Activated effector memory CD4-positive, alpha-beta T cell treated with Interleukin-2 at 50 U/mL for 16 hours (primary cell): ENCODE measurements around the gene AEBP1.

Experiments used
- DNase-seq: peaks from one replicate; pipeline ENCODE4 v3.0.0-alpha.2; 2020

The AEBP1 gene

DNA sequence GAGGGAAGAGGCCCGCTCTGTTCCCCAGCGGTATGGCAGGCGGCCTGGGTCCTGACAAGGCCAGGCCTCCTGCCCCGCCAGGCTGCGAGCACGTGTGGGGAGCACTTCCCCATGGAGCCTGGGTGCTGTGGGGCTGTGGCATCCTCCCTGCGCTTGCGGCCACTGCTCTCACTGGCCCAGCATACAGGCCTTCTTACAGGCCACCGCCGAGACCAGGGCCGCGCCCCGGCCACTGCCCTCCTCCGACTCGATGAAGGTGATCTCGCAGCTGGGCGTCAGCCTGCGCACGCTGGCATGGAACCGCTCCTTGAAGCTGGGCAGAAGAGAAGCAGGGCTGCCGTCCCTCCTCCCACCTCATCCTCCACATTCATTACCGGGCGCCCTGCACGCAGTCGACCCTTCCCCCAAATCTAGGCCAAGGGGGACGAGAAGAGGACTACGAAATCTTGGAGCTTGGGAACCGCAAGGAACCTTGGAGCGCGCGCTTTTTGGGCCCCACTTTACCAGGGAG, 40.9 kb downstream of the AEBP1 start:
- no peak for DNase-seq

DNA sequence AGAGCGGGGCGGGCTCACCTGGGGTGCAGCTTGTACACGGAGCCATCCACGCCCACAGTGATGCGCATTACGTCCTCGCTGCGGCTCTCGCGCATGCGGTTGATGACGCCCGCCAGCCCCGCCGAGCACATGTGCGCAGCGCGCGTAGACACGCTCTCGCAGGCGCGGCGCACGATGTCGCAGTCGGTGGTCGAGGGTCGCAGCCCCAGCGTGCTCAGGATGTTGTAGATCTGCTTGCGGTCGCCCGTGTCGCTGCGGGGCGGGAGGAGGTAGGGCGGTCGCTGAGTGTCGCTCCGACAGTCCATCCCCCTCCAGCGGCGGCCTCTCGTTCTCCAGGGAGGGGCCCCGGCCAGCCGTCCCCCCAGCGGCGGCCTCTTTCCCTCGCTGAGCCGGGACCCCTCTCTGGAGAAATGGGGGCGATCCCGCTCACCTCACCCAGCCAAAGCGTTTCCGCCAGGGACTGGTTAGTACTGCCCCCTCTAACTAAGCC, 41.4 kb downstream of the AEBP1 start:
- peak; percentile 17 for DNase-seq

DNA sequence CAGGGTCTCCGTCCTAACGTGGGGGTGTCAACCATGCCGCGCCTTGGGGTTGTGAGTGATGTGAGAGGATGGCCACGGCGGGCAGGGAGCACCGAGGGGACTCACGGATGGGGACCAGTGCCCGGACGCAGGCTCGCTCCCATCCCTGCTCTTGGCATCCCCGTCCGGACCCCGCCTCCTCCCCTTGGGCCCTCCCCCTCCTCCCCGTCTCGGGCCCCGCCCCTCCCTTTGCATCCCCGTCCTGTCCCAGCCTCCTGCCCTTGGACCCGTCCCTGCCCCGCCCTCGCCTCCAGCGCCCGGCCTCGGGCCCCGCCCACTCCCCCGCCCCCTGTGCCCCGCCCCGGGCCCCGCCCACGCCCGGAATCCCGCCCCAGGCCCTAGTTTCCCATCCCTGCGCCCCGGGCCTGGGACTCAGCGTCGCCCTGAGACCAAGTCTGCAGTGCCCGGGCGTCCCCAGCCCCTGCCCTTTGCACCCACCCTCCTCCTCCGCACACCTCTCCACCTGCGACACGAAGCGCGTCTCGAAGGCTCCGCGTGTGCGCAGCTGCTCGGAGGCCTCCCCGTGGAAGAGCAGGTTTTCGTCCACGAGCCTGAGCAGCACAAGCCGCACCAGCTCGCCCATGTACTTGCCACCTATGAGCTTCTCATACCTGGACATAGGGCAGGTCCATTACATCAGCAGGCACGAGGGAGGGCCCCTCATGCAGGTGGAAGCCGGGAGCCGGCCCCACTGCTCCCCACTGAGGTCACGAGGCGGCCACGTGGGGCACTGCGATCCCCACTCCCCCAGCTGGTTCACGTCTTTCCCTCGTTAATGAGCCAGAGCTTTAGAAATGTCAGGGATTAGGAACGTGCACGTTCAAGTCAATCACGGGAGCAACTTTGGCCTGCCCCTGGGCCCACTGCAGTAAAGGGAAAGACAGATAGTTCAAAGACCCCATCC, 42.1 kb downstream of the AEBP1 start:
- peak; percentile 28 for DNase-seq

DNA sequence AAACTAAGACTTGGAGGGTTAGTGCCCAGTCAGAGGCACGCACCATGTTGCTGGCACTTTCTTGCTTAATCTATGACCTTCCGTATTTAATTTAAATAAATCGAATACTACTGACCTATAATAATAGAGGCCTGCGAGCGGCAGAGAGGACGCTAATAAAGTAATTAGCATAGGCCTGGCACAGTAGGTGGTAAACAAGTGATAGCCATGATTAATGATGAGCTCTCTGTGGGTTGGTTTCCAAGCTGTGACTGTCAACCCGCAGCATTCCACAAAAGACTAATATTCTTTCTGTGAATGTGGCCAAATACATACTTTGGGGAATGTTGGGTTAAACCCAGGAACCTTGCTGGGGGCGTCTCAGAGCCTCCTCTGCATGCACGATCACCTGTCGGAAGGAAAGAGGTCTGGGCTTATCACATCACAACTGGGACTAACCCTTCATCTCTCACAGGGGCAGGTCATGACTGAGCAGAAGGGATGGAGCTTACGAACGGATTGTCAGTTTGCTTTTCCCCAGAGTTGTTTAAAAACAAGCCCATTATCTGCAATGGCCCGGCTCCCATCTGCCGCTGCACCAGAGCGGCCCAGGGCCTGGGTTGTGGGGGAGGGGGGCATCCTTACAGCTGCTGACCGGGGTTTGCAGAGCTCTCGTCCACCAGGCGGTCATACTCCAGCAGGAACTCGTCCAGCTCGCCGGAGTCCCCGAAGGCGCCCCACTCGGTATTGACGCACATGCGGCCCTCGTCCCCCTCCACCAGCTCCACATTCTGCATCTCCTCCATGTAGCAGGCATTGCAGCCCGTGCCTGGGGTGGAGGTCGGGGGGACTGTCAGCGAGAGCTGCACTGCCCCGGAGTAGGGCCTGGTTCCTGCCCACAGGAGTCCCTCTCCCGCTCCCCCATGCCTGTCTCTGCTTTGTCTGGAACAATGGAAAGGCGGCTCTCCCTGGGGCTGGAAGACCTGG, 43.2 kb downstream of the AEBP1 start:
- no peak for DNase-seq

DNA sequence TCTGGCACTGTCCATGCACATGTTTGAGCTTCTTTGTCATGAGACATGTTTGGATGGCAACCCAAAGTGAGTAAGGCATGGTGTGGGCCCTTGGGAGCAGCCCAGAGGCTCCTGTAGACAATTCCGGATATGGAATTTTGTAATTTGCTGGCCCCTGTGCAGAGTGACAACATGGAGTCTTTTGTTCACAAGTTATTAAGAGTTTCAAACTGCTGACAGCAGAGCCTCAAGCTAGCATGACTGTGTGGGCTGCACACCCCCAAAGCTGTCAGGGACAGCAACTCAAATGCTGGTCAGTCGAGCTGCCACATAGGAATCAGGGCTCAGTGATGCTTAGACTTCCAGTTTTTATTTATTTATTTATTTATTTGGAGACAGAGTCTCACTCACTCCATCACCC, 44.0 kb downstream of the AEBP1 start:
- DNase-seq: no peak

DNA sequence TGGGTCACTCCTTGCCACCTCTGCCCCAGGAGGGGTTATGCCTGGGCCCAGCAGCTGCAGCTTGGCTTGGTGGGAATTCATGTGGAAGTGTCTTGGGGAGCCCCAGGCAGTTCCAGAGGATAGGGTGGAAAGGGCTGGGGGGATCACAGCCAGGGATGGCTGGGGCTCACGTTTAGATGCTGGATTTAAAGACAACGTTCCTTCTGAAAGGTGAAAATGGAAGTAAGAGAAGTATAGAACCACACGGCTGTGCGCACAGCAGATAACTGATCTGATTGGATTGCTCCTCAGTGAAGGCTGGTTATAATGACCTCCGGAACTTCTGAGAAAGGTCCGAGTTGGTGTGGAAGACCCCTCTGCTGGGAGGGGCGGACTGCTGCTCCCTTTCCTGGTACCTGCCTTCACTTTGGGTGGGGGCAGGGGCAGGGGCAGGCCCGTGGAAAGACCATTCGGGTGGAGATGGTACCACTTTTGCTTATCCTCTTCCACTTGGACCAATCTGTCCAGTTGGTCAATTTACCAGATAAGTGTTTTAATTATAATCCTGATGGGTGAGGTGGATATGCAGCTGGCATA, 44.9 kb downstream of the AEBP1 start:
- DNase-seq: no peak

DNA sequence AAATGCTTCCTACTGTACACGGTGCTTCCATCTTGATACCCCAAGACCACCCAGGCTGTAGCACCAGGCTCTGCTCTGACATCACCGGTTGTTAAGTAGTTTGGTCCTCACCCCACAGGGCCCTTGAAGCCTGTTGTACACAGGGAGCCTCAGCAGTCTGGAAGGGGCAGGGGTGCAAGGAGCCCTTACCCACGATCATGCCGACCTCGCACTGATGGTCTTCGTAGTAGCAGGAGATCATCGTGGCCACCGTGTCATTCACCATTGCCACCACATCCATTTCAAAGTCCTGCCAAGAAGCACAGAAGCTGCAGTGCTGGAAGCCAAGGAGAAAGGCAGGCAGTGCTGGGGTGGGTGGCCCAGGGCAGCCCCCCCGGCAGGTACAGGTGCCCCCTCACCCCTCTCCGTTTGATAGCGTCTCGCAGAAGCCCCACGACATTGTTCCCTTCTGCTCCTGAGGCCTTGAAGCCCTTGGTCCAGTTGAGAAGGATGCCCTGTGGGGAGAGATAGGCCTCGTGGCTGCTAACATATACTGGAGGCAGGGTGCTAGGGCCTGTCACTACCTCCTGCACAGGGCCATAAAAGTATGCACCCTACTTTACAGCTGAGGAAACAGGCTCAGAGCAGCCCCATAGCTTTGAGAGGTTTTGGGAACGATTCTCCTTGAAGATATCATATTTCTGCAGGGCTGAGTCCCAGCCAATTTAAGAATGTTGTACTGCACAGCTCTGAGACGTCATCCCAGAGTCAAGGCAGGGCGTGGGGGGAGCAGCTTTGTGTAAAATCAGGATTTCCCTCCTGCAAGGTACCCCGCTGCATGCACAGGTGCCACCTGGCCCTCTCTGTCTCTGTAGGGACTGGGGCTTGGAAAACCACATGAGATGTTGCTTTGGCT, 45.7 kb downstream of the AEBP1 start:
- DNase-seq: no peak

DNA sequence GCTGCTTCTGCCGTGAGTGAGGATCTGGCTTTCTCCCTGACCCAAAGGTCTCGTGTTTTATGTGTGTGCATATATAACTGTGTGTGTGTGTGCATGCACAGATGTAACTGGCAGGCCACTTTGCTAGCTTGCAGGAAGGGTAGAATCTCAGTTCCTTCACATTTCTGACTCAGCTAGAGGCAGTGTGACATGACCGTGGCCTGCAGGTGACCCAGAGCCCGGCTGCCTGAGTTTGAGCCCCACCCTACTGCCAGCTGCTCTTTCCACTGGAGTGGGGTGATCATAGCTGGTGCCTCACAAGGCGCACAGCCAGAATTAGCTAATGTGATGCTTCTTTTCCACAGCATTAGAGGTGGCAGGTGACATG, 46.3 kb downstream of the AEBP1 start:
- no peak for DNase-seq

DNA sequence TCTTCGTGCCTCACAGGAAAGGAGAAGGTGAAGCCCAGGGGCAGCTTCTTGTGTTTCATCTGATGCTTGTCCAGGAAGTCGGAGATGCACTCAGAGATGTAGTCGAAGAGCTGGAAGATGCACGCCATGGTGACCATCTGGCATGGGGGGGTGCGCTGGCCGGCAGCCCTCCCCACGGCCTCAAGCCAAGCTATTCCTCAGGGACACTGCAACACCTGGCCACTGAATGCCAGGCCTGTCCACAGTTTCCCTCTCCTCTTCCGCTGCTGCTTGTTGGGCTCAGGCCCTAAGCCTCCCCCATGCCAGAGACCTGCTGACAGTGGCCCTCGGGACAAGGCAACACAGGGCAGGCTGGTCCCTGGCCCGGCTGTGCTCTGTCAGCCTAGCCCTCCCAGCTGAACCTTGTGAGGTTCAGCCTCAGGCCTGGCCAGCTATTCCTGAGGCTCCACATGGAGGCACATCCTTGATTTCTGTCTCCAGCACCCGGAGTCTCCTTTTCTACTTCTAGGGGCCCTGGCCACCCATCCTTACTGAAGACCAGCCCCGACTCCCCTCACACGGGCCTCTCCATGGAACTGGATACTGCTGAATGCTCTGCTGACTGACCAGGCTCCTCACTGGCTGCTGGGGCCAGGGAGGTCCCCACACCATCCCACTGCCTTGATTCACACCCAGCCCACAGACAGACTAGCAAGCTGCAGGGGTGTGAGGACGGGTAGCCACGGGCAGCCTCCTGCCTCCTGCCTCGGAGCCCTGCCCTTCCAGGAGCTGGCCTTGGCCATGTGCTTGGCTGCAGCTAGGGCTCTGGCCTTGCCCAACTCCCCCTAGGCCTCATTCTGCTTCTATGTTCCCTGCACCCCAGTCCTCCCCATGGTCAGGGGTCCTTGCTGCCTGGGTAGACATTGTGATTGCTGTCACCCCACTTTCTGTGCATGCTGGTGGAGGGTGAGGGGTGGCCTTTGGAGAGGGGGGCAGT, 47.1 kb downstream of the AEBP1 start:
- no peak for DNase-seq

DNA sequence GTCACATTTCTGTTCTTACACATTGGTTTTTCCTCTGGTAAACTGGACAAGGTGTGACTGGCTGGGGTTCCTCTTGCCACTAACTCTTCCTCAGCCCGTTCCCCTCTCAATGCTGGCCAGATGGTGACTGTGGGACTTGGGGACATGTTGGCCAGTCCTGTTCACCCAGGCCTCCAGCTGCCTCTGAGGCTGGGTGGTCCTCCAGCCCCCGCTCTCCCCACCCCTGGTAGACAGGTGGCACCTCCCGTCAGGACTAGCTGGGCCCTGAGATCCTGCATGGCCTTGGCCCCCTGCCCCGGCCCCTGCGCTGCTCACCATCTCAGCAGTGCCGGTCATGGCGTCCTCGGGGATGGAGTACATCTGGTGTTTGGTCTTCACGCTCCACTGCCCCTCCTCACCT, 47.8 kb downstream of the AEBP1 start:
- no peak for DNase-seq

DNA sequence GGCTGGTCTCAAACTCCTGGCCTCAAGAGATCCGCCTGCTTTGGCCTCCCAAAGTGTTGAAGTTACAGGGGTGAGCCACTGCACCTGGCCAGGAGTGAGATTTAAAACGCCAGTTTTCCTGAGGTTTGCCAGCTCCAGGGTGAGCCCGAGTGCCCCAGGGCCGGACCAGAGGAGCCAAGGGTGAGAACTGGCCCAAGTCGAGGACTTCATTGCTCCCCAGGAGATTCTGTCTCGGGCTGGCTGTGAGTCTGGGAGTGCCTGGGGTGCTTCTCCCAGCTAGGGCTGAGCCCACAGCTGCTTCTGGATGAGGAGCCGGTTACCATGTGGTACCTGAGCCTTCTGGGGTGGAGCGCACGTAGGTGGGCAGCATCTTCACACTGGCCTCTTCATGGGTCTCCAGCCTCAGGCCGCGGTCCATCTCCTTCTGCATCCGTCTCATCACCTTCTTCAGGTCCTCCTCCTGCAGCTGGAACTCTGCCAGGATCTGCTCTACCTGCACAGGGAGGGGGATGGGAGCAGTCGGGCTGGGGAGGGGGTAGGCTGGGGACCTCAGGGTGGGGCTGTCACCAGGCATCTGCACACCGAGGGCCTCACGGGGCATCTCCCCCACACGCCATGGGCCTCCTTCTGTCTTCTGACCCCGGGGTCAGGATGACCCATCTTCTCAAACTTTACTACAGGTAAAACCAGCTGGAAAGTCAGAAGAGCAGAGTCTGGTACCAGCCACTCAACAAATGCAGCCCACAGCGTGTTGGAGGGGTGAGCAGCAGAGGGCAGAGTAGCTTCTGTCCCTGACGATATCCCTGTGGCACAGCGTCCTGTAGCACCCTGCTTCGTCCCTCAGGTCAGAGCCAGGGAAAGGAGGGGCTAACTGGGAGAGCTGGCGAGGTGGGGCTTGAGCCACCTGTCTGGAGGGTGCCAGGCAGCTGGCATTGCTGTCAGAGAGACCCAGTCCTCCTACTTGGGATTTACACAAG, 49.1 kb downstream of the AEBP1 start:
- no peak for DNase-seq

DNA sequence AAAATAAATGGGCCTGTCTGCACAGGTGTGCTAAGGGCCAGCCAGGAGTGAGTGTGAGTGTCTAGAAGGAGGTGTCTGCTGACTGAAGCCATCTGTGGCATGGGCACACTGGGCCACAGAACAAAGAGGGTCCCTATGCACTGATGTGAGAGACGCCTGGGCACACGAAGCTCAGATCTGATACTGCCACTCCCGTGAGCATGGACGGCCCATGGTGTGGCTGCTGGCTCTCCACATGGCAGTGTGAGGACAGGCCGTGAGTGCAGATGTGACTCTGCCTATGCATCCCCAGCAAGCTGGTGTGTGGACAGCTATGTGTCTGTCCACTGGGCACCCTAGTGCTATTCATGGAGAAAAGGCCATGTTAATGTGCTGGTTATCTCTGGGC, 49.8 kb downstream of the AEBP1 start:
- DNase-seq: no peak

DNA sequence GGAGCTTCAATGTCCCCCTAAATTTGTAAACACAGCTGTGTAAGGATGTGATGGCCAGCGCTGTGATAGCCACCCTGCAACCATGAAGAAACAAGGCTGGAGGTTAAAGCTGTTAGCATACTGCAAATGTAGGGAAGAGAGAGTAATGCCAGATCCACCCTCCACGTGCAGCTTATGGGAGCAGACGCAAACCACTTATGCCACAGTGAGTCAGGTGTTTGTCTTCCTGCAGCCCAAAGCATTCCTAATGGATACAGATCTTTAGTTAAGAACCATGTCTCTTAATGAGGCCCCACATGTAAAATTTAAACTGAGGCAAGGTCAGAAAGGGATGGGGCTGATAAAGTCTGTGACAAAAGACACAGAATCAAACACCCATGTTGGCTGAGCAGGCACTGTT, 50.6 kb downstream of the AEBP1 start:
- no peak for DNase-seq

DNA sequence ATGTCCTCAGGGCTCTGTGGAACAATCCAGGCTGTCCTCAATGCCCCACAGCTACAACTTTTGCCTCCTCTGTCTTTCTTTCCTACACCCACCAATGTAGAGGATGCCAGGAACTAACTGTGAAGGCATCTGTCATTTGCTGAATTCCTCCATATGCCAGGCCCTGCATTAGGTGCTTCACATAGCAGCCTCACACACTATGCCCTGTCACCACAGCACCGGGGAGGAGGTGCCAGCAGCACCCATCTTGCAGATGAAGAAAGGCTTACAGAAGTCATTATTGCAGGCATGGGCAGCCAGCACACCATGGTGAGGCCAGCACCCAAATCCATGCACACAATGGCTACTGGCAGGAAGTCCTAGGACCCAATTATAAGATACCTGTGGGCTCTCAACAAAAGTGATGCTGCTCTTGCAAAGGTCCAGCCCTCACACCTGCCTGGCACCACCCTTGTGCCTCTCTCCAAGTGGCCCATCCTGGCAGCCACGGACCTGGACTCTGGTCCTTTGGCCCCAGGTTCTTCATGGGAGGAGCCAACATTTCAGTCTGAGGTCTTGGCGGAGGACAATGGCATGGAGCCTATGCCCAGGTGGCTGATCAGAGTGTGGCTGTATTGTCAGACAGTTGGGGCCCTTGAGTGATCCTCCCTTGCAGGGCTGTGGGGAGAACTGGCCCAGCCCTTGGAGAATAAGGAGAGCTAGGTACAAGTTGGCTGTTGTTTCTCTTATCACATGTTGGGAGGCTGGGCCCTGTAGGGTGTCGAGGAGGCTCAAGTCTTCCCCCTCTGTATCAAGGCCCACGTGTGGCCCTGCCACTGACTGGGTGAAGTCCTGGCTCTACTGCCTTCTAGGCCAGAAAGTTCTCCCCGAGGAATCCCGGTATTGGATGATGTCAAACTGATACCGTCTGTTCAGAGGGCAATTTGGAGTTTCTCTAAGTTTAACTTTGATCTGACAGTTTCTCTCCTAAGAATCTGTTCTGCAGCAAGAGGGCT, 51.3 kb downstream of the AEBP1 start:
- no peak for DNase-seq

DNA sequence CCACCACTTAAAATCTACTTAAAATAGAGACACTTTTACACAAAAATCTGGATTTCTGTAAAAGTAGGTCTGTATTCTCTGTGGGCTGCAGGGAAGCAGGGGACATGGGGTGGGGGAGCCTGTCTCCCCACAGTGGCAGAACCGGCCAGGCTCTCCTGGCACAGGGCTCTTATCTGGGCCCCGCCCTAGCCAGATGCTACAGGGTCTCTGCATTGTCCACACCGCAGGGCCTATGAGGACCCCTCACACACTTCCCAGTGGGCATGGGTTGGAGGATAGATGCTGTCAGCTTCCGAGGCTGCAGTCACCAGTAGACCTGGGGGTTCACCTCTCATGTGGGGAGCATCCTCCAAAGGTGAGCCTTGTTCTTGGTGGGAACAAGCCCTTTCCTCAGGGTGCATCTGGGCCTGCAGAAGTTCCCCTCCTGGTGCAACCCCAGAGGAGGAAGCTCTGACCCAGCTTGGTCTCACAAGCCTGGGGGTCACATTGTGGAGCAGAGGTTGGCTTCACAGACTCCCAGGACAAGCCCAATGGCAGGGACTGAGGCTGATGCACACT, 52.4 kb downstream of the AEBP1 start:
- no peak for DNase-seq

DNA sequence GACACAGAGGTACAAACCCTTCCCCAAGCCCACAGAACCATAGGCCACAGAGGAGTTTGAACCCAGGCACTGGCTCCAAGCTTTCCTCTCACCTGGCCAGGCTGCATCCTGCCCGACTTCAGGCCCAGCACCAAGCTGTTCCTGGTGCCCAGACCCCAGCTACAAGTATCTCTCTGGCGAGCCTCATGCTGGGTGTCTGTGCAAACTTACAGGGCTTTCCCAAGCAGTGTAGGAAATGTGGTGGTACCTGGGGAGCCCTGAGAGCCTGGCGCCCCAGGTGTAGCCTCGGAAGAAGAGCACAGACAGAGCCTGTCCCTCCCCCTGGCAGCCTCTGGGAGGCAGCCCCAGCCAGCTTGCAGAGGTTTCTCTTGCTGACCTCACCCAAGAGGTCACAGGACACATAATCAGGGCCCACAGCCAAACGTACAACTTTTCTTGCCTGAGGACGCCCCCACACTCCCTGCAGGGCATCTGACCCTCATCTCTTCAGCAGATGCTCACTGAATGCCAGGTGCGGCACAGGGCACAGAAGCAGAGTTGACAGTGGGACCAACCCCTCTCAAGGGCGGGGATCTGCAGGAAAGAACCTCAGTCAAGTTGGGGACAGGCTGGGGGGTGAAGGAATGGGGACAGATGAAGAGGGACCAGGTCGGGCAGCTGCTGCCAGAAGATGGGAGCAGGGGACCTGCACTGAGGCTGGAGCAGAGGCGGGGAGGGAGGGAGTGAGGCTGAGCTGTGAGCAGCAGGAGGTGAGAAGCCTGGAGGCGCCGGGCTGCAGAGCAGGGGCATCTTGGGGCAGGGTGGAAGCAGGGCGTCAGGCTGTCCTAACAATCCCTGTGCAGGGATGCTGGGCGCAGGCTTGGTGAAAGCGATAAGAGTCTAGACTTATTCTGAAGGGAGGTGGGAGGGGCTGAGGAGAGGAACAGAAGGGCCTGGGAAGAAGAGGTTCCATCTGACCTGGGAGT, 53.3 kb downstream of the AEBP1 start:
- DNase-seq: no peak
